Right lobe of liver (tissue), 4 donors: ENCODE results near the gene DACH1.

ENCODE experiments used
- CTCF ChIP-seq, 4 donors: fragments of 200-600 bp in 3 of 4; fragments of 450-650 bp in 1 of 4; IDR thresholded peaks; one replicate each; pipeline versions ENCODE4 v1.5.1 to v1.8.0; 2016 to 2022; ENCODE audit warnings: antibody characterized with exemption in 4 of 4, mild to moderate bottlenecking in 2 of 4
- POLR2A ChIP-seq: fragments of 450-650 bp; IDR thresholded peaks from one replicate; pipeline ENCODE4 v1.6.1; 2017; ENCODE audit warnings: antibody characterized with exemption, mild to moderate bottlenecking
- donor health status: DM: no; HTN: no; CAD: no.
- donor health status: DM: no; HTN: no; CAD: no.
- donor health status: DM: no; HTN: yes; CAD: no.

- TF ChIP-seq CTCF (IDR thresholded peaks at IDR 0.05) (no peak), POLR2A (no peak)
Observed at GRCh38 chr13:71701741-71702140, 165.3 kb downstream of the DACH1 start.
